ENCODE data around the gene SLC35F6. TPM values are rescaled to one million over a fixed set of nuclear protein-coding genes. Genes with fewer than 3 reads are reported as not detected.
"Not testable (repeated sequence)": the region's sequence is repeated elsewhere in the genome, so short reads cannot be mapped to it uniquely, and the experiment has no call there.

Gene SLC35F6
- polyA plus RNA-seq, 1 donor: 14.1 TPM

DNA sequence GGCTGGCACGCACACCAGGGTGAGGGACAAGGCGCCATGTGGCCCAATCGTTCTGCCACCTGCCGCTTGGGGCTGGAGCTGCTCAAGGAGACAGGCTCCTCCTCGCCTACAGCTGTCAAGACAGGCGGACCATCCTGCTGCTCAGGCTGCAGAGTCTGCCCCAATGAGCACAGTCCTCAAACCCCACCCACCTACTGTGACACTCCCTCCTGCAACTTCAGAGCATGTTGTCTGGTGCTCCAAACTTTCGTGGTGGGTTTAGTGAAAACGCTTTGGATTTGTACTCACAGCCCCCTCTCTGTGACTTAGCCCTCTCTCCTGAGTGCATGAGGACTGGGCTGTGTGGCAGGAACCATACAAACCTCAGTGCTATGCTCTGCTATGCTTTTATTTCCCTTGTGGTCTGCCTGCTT lies 23.2 kb upstream of the SLC35F6 start:
- no peaks in the 10 kb centered on the region for H3K36me3 ChIP-seq (ENCODE audit: control insufficient read depth, insufficient read depth, low read length)
- no CpG with 5 or more reads among the region's 8 CpGs for WGBS (ENCODE audit: insufficient coverage, low lambda C conversion rate)
- H3K4me3 ChIP-seq (ENCODE audit: low read length): no peak overlapping the region
- no peaks in the 10 kb centered on the region for H3K27me3 ChIP-seq (ENCODE audit: control insufficient read depth, insufficient read depth, low read length)
- DNase-seq: peak in 1 of 2 donors; percentile 24
- H3K9me3 ChIP-seq (ENCODE audit: control insufficient read depth, low read depth, low read length): no peaks in the 10 kb centered on the region
- H3K4me1 ChIP-seq (ENCODE audit: control insufficient read depth, insufficient read depth, low read length): no peaks in the 10 kb centered on the region
- no peak overlapping the region for H3K27ac ChIP-seq (ENCODE audit: low read length)

DNA sequence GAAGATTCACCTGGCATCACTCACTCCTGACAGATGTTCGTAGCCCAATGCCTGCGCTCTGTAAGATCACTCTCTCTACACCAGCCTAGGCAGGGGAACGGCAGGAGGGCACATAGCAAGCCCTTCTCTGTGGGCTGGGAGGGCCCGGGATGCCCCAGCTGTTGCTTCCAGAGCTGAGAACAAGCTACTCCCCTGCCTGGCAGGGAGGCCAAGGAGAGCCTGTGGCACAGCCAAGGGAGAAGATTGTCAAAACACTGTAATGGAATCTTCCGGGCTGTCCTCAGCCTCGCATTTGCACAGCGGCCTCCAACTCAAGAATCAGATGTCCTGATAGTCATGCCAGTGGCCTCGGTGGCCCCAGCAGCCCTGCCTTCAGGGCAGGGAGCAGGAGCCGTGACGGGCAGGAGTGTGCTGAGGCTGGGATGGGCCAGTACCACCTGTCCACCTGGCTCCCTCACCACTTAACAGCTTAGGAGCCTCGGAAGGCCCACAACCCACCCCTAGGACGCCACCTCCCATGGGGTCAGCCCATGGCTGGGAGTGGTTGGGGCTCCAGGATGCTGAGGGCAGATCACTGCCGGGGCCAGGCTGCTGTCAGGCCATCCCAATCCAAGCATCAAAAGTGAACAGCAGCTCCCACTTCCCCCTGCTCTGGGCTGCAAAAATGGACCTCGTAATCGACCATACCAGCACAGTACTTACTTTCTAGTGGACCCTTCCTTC lies 21.9 kb upstream of the SLC35F6 start:
- no peaks in the 10 kb centered on the region for H3K9me3 ChIP-seq (ENCODE audit: control insufficient read depth, low read depth, low read length)
- no peaks in the 10 kb centered on the region for H3K27me3 ChIP-seq (ENCODE audit: control insufficient read depth, insufficient read depth, low read length)
- no peaks in the 10 kb centered on the region for H3K4me1 ChIP-seq (ENCODE audit: control insufficient read depth, insufficient read depth, low read length)
- H3K36me3 ChIP-seq (ENCODE audit: control insufficient read depth, insufficient read depth, low read length): no peaks in the 10 kb centered on the region
- H3K4me3 ChIP-seq (ENCODE audit: low read length): no peak overlapping the region
- no CpG with 5 or more reads among the region's 15 CpGs for WGBS (ENCODE audit: insufficient coverage, low lambda C conversion rate)
- no peak overlapping the region for H3K27ac ChIP-seq (ENCODE audit: low read length)
- DNase-seq: no peak

DNA sequence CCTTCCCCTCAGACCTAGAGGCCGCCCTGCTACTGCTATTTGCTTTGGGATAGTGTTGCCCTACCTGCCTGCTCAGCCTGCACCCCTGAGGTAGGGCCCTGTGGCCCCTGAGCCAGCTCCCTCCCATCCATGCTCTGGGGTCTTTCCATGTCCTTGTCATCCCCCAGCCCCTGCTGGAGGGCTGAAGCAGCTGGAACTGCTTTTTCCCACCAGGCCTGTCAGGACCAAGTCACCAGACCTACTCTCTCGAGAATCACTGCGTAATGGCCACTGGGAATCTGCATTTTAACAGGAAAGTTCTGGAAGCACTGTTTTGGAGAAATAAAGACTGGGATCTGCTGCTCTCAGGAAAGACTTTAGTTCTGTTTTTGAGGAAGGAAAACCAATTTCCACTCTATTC lies 20.2 kb upstream of the SLC35F6 start:
- no peak overlapping the region for H3K27ac ChIP-seq (ENCODE audit: low read length)
- no CpG with 5 or more reads among the region's 3 CpGs for WGBS (ENCODE audit: insufficient coverage, low lambda C conversion rate)
- H3K4me3 ChIP-seq (ENCODE audit: low read length): no peak overlapping the region
- no peak for DNase-seq
- no peaks in the 10 kb centered on the region for H3K9me3 ChIP-seq (ENCODE audit: control insufficient read depth, low read depth, low read length)
- H3K36me3 ChIP-seq (ENCODE audit: control insufficient read depth, insufficient read depth, low read length): no peaks in the 10 kb centered on the region
- no peaks in the 10 kb centered on the region for H3K27me3 ChIP-seq (ENCODE audit: control insufficient read depth, insufficient read depth, low read length)
- no peaks in the 10 kb centered on the region for H3K4me1 ChIP-seq (ENCODE audit: control insufficient read depth, insufficient read depth, low read length)

DNA sequence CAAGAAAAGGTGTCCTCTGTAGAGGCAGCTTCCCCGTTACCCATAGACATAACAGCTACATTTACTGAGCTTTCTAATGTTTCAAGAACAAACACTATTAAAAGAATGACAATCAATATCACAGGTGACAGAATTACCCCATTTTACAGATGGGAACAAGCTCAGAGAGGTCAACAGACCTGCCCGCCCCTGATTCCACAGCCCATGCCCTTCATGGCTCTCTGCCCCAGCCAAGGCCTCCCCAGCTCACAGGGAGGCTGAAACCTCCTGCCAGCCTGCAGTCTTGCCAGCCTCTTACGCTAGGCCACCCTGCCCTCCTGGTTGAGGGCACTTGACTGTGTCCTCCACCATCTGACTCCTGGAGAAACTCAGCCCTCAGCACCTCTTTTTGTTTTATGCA lies 19.1 kb upstream of the SLC35F6 start:
- Histone ChIP-seq H3K4me3 (ENCODE audit: low read length) (no peak overlapping the region), H3K27me3 (ENCODE audit: control insufficient read depth, insufficient read depth, low read length) (no peaks in the 10 kb centered on the region), H3K36me3 (ENCODE audit: control insufficient read depth, insufficient read depth, low read length) (no peaks in the 10 kb centered on the region), H3K4me1 (ENCODE audit: control insufficient read depth, insufficient read depth, low read length) (no peaks in the 10 kb centered on the region), H3K9me3 (ENCODE audit: control insufficient read depth, low read depth, low read length) (no peaks in the 10 kb centered on the region), H3K27ac (ENCODE audit: low read length) (no peak overlapping the region)
- DNase-seq: no peak
- no CpG with 5 or more reads among the region's 3 CpGs for WGBS (ENCODE audit: insufficient coverage, low lambda C conversion rate)

DNA sequence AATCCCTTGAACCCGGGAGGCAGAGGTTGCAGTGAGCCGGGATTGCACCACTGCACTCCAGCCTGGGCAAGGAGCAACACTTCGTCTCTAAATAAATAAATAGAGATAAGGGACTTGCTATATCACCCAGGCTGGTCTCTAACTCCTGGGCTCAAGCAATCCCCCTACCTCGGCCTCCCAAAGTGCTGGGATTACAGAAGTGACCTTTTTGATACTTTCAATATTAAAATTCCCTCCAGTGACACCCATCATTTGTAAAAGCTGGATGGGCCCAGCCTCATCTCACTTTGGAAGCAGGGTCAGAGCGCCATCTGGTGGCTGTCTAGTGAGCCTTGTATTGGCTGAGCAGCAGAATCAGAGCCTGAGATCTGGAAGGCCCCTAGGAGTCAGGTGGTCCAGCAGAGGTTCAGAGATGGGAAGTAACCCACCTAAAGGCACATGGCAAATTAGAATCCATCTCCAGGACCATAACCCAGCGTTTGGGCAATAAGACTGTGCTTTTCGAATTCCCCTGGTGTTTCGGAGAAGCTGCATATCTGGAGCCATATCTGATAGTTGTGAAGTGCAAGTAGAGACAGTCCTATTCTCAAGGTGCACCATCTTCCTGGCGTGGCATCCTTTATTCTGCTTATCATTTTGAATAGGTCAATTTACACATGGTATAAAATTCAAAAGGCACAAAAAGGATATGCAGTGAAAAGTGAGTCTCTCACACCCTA lies 18.3 kb upstream of the SLC35F6 start:
- Histone ChIP-seq H3K27ac (ENCODE audit: low read length) (no peak overlapping the region), H3K9me3 (ENCODE audit: control insufficient read depth, low read depth, low read length) (no peaks in the 10 kb centered on the region), H3K27me3 (ENCODE audit: control insufficient read depth, insufficient read depth, low read length) (no peaks in the 10 kb centered on the region), H3K4me3 (ENCODE audit: low read length) (no peak overlapping the region), H3K4me1 (ENCODE audit: control insufficient read depth, insufficient read depth, low read length) (no peaks in the 10 kb centered on the region), H3K36me3 (ENCODE audit: control insufficient read depth, insufficient read depth, low read length) (no peaks in the 10 kb centered on the region)
- WGBS (ENCODE audit: insufficient coverage, low lambda C conversion rate): no CpG with 5 or more reads among the region's 9 CpGs
- peak; percentile 50 to 59 for DNase-seq

DNA sequence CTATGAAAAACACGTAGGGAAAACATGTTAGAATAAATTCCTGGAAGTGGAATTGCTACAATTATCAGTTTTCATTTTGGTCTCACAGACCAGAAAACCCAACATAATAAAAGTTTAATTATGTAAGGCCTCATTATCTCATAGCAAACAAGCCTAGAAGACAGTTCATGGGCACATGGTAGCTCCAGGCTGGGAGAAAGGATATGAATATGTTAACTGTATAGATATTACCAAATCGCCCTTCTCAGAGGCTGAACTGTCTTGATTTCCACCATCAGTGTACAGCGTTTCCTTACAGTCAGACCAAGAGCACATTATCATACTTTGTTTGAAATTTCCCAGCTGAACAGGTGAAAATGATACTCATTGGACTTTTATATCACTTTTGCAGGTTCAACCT lies 17.1 kb upstream of the SLC35F6 start:
- Histone ChIP-seq H3K9me3 (ENCODE audit: control insufficient read depth, low read depth, low read length) (no peaks in the 10 kb centered on the region), H3K27me3 (ENCODE audit: control insufficient read depth, insufficient read depth, low read length) (peaks cover 2% of the 10 kb centered on the region), H3K36me3 (ENCODE audit: control insufficient read depth, insufficient read depth, low read length) (no peaks in the 10 kb centered on the region), H3K4me3 (ENCODE audit: low read length) (no peak overlapping the region), H3K4me1 (ENCODE audit: control insufficient read depth, insufficient read depth, low read length) (no peaks in the 10 kb centered on the region), H3K27ac (ENCODE audit: low read length) (no peak overlapping the region)
- no peak for DNase-seq
- no CpG with 5 or more reads among the region's 3 CpGs for WGBS (ENCODE audit: insufficient coverage, low lambda C conversion rate)

DNA sequence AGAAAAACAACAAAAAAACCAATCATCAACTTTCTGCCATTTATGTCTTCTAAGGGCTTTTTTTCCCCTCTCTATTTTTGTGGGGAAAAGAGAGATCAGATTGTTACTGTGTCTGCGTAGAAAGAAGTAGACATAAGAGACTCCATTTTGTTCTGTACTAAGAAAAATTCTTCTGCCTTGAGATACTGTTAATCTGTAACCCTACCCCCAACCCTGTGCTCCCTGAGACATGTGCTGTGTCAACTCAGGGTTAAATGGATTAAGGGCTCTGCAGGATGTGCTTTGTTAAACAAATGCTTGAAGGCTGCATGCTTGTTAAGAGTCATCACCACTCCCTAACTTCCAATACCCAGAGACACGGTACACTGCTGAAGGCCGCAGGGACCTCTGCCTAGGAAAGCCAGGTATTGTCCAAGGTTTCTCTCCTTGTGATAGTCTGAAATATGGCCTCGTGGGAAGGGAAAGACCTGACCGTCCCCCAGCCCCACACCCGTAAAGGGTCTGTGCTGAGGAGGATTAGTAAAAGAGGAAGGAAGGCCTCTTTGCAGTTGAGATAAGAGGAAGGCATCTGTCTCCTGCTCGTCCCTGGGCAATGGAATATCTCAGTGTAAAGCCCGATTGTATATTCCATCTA lies 14.2 kb upstream of the SLC35F6 start:
- not testable (repeated sequence) for H3K27me3 ChIP-seq (ENCODE audit: control insufficient read depth, insufficient read depth, low read length); H3K27ac ChIP-seq (ENCODE audit: low read length); H3K4me1 ChIP-seq (ENCODE audit: control insufficient read depth, insufficient read depth, low read length); H3K4me3 ChIP-seq (ENCODE audit: low read length); DNase-seq; H3K9me3 ChIP-seq (ENCODE audit: control insufficient read depth, low read depth, low read length); H3K36me3 ChIP-seq (ENCODE audit: control insufficient read depth, insufficient read depth, low read length)
- WGBS (ENCODE audit: insufficient coverage, low lambda C conversion rate): no CpG with 5 or more reads among the region's 8 CpGs

DNA sequence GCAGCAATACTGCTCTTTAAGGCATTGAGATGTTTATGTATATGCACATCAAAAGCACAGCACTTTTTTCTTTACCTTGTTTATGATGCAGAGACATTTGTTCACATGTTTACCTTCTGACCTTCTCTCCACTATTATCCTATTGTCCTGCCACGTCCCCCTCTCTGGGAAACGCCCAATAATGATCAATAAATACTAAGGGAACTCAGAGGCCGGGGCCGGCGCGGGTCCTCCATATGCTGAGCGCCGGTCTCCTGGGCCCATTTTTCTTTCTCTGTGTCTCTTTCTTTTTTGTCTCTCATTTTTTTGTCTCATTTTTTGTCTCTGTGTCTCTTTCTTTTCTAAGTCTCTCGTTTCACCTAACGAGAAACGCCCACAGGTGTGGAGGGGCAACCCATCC lies 13.6 kb upstream of the SLC35F6 start:
- 55% methylated on average over 4 of the region's 11 CpGs for WGBS (ENCODE audit: insufficient coverage, low lambda C conversion rate)
- not testable (repeated sequence) for H3K4me3 ChIP-seq (ENCODE audit: low read length); H3K36me3 ChIP-seq (ENCODE audit: control insufficient read depth, insufficient read depth, low read length); H3K4me1 ChIP-seq (ENCODE audit: control insufficient read depth, insufficient read depth, low read length); DNase-seq; H3K27me3 ChIP-seq (ENCODE audit: control insufficient read depth, insufficient read depth, low read length); H3K9me3 ChIP-seq (ENCODE audit: control insufficient read depth, low read depth, low read length); H3K27ac ChIP-seq (ENCODE audit: low read length)

DNA sequence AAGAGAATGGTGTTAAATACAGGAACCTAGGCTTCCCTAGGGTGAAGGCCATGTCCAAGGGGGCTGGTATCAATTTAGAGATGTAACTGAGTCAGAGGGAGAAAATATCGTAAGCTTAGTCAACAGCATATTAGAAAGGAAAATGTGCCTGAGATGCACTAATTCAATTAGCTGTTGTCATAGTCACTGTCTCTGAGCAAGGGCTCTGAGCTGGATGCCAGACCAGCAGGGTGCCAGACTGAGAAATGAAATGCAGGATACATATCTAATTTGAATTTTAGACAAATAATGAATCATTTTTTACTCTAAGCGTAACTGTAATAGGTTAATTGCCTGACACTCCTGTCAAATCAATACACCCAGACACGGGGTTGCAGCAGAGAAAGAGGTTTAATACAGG lies 11.4 kb upstream of the SLC35F6 start:
- peaks cover 3% of the 10 kb centered on the region for H3K4me1 ChIP-seq (ENCODE audit: control insufficient read depth, insufficient read depth, low read length)
- H3K4me3 ChIP-seq (ENCODE audit: low read length): no peak overlapping the region
- no peak for DNase-seq
- H3K27me3 ChIP-seq (ENCODE audit: control insufficient read depth, insufficient read depth, low read length): peaks cover 2% of the 10 kb centered on the region
- 100% methylated on average over 1 of the region's 3 CpGs for WGBS (ENCODE audit: insufficient coverage, low lambda C conversion rate)
- no peaks in the 10 kb centered on the region for H3K36me3 ChIP-seq (ENCODE audit: control insufficient read depth, insufficient read depth, low read length)
- H3K27ac ChIP-seq (ENCODE audit: low read length): no peak overlapping the region
- no peaks in the 10 kb centered on the region for H3K9me3 ChIP-seq (ENCODE audit: control insufficient read depth, low read depth, low read length)

DNA sequence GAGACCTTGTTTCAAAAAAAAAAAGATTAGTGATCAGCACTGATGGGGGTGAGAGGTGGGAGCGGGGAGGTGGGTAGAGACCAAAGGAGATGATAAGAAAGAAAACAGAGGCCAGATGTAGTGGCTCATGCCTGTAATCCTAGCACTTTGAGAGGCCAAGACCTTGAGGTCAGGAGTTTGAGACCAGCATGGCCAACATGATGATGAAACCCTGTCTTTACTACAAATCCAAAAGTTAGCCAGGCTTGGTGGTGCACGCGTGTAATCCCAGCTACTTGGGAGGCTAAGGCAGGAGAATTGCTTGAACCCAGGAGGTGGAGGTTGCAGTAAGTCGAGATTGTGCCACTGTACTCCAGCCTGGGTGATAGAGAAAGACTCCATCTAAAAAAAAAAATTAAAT lies 9.5 kb upstream of the SLC35F6 start:
- no CpG with 5 or more reads among the region's 4 CpGs for WGBS (ENCODE audit: insufficient coverage, low lambda C conversion rate)
- H3K4me1 ChIP-seq (ENCODE audit: control insufficient read depth, insufficient read depth, low read length): peaks cover 7% of the 10 kb centered on the region
- no peaks in the 10 kb centered on the region for H3K36me3 ChIP-seq (ENCODE audit: control insufficient read depth, insufficient read depth, low read length)

More for the DNA sequence above, 9.5 kb upstream of the SLC35F6 start:
- no peak overlapping the region for H3K4me3 ChIP-seq (ENCODE audit: low read length)
- no peak overlapping the region for H3K27ac ChIP-seq (ENCODE audit: low read length)
- no peak for DNase-seq
- H3K9me3 ChIP-seq (ENCODE audit: control insufficient read depth, low read depth, low read length): no peaks in the 10 kb centered on the region
- H3K27me3 ChIP-seq (ENCODE audit: control insufficient read depth, insufficient read depth, low read length): peaks cover 2% of the 10 kb centered on the region
